Measurements from ENCODE around the gene ZNF276.
"Not testable (repeated sequence)": the region's sequence is repeated elsewhere in the genome, so short reads cannot be mapped to it uniquely, and the experiment has no call there.

The ZNF276 gene

DNA sequence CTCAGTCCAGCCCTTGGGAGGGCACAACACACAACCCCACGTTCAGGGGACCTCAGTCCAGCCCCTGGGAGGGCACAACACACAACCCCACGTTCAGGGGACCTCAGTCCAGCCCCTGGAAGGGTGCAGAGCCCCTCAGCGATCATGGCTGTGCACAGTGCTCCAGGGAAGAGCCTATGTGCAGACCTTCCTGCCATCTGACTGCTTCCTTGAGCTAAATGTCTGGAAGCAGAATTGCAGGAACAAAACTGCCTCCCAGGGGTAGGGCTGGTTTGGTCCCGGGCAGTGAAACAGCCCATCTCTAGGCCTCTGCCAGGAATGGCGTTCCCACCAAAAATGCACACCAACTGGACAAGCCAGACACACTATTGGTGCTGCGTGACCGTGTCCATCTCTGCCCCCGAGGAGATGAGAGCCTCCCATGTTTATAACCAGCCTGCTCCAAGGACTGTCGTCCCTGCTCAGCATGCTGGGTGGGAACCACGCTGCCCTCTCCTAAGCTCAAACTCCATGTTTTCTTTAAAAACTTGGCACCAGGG, 44.0 kb downstream of the ZNF276 start:
- in situ Hi-C loops (cut with HindIII; ENCODE audit: low sequenced_read_pairs): no loop called here

DNA sequence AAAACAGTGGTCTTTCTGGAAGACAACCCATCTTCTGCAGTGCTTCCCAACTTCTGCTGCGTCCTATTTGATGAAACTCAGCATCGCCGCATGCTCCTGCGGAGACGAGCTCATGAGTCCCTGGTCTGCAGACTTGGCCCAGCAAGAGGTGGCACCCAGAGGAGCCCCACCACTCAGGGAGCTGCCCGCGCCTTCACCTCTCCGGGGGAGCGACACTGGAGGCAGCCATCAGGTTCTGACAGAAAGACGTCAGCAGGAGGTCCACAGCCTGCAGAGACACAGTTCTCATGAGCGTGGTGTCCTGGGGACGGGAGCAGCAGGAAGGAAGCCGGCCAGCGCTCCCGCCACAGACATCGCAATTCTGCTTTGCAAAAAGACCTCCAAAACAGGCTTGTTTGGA, 49.0 kb downstream of the ZNF276 start:
- in situ Hi-C loops (cut with HindIII; ENCODE audit: low sequenced_read_pairs): no loop called here

DNA sequence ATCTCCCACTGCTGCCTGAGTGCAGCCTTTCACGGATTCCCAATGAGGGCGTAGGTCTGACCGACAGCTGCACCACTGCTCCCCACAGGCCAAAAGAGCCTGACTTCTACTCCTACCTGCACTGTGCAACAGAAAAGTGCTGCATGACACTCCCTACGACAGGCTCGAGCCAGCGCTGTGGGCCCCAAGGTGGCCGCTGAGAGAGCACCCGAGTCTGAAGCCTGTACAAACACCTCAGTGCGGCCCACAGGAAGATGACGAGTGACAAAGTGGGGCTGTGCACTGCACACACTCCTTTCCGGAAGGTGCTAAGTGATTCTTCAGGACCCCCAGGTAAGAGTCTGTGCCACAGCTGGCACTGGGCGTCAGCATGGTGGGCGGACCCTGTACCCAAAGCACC, 53.9 kb downstream of the ZNF276 start:
- in situ Hi-C loops (cut with HindIII; ENCODE audit: low sequenced_read_pairs): no loop called here

DNA sequence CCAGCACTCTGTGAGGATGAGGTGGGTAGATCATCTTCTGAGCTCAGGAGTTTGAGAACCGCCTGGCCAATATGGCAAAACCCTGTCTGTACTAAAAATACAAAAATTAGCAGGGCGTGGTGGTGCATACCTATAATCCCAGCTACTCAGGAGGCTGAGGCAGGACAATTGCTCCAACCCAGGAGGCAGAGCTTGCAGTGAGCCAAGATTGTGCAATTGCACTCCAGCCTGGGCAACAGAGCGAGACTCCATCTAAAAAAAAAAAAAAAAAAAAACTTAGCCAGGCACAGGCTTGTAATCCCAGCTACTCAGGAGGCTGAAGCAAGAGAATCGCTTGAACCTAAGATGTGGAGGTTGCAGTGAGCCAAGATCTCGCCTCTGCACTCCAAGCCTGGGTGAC, 56.9 kb downstream of the ZNF276 start:
- in situ Hi-C loops (cut with HindIII; ENCODE audit: low sequenced_read_pairs): not testable (repeated sequence)

DNA sequence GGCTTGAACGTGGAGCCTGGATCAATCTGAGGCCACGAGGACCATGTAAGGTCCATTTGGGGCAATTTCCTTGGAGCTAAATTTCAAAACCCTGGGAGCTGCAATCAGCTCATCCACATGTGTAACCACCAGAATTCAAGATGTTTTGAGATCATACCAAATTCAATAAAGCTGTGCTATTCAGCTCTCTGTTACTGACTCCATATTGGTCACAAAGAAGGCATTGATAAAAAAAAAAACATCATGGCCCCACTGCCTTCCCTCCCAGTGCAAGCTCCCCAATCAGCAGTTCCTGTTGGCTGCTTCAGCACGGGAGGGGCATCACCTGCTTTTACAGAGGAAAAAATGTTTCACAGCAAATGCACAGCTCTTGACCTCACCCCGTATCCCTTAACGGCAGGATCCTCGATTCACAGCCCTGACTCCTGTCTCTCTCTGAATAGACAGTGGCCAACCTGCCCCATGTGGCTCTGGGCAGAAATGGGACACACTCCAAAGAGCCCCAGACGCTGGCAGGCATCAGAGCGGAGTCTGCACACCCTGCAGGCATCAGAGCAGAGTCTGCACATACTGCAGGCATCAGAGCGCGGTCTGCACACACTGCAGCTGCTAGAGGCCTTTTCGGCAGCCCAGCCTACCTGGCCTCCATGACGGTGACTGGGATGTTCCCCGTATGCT, 58.0 kb downstream of the ZNF276 start:
- in situ Hi-C loops (cut with HindIII; ENCODE audit: low sequenced_read_pairs): no loop called here

DNA sequence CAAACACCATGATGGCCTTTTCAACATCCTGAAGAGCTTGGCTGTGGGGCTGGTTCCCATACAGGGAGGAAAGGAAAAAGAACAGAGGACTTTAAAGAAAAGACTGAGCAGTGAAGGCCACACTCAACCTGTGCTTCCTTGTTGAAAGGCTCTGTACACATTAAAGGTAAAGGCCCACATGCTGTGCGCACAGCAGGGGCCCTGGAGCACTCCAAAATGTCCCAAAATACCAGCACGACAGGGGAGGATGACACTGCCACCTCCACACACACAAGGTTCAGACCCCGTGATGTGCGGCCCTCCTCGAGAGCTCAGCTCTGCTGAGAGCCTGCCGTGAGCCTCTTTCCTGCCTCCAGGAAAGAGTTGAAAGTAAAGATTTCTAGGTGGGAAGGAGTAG, 58.6 kb downstream of the ZNF276 start:
- in situ Hi-C loops (cut with HindIII; ENCODE audit: low sequenced_read_pairs): no loop called here

DNA sequence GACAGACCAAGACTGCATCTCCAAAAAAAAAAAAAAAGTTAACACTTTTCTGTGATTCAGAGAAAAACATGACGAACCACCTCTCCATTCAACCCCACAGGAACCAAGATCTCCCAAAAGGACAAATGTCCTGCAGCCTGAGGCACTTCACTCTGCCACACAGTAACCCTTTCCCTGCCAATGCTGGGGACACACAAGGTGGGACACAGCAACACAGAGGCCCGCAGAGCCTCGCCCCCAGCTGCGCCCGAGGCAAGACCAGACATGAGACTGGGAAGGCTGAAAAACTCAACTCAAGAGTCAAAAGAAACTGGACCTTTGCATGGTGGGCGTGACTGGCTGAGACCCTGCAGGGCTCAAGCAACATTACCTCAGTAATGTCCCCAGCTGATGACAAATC, 61.2 kb downstream of the ZNF276 start:
- in situ Hi-C loops (cut with HindIII; ENCODE audit: low sequenced_read_pairs): no loop called here

DNA sequence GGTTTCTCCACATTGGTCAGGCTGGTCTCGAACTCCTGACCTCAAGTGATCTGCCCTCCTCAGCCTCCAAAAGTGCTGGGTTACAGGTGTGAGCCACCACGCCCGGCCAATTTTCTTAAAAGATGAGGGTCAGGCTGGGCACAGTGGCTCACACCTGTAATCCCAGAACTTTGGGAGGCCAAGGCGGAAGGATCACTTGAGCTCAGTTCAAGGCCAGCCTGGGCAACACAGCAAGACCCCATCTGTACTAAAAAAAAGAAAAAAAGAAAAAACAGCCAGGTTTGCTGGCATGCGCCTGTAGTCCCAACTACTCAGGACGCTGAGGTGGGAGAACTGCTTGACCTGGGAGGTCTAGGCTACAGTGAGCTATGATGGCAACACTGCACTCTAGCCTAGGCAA, 62.6 kb downstream of the ZNF276 start:
- in situ Hi-C loops (cut with HindIII; ENCODE audit: low sequenced_read_pairs): not testable (repeated sequence)

DNA sequence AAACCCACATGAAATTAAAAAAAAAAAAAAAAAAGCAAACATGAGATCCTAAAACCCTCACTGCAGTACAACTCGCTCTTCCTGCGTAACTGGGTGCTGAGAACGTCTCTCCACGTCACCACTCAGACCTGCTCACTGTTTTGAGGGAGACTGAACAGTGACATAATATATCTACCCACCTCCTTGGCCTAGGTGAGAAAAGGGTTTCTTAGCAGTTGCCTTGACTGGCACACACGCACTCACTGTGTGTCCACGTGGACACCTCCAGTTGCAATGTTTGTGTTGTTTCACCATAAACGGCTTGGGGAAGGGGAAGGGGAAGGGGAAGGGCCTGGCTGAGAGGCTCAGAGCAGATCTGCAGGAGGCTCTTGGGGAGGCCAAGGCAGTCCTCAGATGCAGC, 63.1 kb downstream of the ZNF276 start:
- in situ Hi-C loops (cut with HindIII; ENCODE audit: low sequenced_read_pairs): no loop called here

DNA sequence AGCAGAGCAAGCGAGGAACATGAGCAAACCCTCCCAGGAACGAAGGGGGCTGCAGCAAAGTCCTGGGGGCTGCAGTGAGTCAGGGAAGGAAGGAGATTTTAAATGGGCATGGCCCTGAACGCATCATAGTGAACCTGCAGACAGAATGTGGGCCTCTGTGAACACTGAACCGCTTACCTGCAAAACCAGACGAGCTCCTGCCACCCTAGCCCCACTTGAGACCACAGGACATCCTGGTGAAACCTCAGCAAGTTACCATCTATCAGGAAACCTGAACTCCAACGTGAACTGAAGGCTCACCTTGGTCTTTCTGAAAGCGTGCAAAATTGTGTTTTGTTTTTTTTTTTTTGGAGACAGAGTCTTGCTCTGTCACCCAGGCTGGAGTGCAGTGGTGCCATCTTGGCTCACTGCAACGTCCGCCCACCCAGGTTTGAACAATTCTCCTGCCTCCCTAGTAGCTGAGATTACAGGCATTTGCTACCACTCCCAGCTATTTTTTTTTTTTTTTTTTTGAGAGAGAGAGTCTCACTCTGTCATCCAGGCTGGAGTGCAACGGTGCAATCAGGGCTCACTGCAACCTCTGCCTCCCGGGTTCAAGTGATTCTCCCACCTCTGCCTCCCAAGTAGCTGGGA, 64.3 kb downstream of the ZNF276 start:
- in situ Hi-C loops (cut with HindIII; ENCODE audit: low sequenced_read_pairs): no loop called here

DNA sequence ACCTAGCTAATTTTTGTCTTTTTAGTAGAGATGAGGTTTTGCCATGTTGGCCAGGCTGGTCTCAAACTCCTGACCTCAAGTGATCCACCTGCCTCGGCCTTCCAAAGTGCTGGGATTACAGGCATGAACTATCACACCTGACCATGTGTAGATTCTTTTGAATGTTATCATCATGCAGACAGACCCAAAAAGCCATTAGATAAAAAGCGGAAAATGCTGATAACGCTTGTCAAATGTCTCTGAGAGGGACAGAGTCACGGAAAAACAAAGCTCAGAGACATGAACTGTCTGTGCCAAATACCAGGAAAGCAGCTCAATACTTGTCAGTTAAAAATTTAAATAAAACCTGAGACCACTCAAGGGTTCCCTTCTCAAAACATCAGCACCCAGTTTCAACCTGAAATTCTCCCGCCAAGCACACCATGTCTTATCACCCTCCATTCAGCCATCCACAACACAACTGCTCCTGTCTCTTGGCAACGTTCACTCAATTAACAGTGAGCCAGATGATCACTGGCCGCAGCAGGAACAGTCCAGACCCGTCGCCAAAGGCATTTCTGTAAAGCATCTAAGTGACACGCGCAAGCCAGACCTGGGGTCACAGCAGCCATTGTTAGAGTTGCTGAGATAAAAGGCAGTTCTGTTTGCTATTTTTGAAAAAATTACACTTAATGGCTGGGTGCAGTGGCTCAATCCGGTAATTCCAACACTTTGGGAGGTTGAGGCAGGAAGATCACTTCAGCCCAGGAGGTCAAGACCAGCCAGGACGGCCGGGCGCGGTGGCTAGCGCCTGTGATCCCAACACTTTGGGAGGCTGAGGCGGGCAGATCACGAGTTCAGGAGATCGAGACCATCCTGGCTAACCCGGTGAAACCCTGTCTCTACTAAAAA, 65.4 kb downstream of the ZNF276 start:
- in situ Hi-C loops (cut with HindIII; ENCODE audit: low sequenced_read_pairs): no loop called here

DNA sequence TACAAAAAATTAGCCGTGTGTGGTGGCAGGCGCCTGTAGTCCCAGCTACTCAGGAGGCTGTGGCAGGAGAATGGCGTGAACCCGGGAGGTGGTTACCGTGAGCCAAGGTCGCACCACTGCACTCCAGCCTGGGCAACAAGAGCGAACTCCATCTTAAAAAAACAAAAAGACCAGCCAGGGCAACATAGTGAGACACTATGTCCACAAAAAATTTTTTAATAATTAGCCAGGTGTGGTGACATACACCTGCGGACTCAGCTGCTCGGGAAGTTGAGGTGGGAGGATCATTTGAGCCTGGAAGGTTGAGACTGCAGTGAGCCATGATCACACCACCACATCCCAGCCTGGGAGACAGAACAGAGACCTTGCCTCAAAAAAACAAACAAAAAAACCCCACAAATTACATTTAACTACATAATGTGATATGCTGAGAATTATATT, 66.0 kb downstream of the ZNF276 start:
- in situ Hi-C loops (cut with HindIII; ENCODE audit: low sequenced_read_pairs): no loop called here

Data from endothelial cell of hepatic sinusoid (primary cell).